ENCODE data around the gene KAT2A. TPM values are rescaled to one million over a fixed set of nuclear protein-coding genes. Genes with fewer than 3 reads are reported as not detected.

KAT2A gene
- 10 to 100 TPM; 39.9 to 46.8 TPM for total RNA-seq
- 10 to 100 TPM; 57.2 to 77.6 (median 73.7) TPM for polyA plus RNA-seq (ENCODE audit: insufficient read length in 6 of 6)
- long read RNA-seq, donor 1, transcript KAT2A-202 (18 exons, 2,990 nt), result major isoform, 5 of 16 reads
- long read RNA-seq, donor 1, partial matches to known transcripts, result 6 of 16 reads
- long read RNA-seq, donor 1, other reads (novel, unspliced or antisense), result 0 of 16 reads
- long read RNA-seq, donor 2, transcript KAT2A-201 (18 exons, 3,109 nt), result major isoform, 5 of 17 reads
- long read RNA-seq, donor 2, partial matches to known transcripts, result 5 of 17 reads
- long read RNA-seq, donor 2, other reads (novel, unspliced or antisense), result 0 of 17 reads
- long read RNA-seq, donor 3, transcript KAT2A-202 (18 exons, 2,990 nt), result major isoform, 7 of 11 reads
- long read RNA-seq, donor 3, partial matches to known transcripts, result 0 of 11 reads
- long read RNA-seq, donor 3, other reads (novel, unspliced or antisense), result 0 of 11 reads
- long read RNA-seq, donor 4, partial matches to known transcripts, result 7 of 8 reads
- long read RNA-seq, donor 4, other reads (novel, unspliced or antisense), result 1 of 8 reads
- long read RNA-seq, donor 5, partial matches to known transcripts, result 7 of 13 reads
- long read RNA-seq, donor 5, other reads (novel, unspliced or antisense), result 0 of 13 reads
- long read RNA-seq, donor 6, partial matches to known transcripts, result 7 of 13 reads
- long read RNA-seq, donor 6, other reads (novel, unspliced or antisense), result 0 of 13 reads
- long read RNA-seq, donor 7, transcript KAT2A-202 (18 exons, 2,990 nt), result major isoform, 10 of 13 reads
- long read RNA-seq, donor 7, partial matches to known transcripts, result 0 of 13 reads
- long read RNA-seq, donor 7, other reads (novel, unspliced or antisense), result 0 of 13 reads
- long read RNA-seq, donor 8, transcript KAT2A-202 (18 exons, 2,990 nt), result major isoform, 5 of 20 reads
- long read RNA-seq, donor 8, partial matches to known transcripts, result 12 of 20 reads
- long read RNA-seq, donor 8, other reads (novel, unspliced or antisense), result 0 of 20 reads
- long read RNA-seq, donor 9, result 0 reads
- long read RNA-seq, donor 10, partial matches to known transcripts, result 2 of 3 reads
- long read RNA-seq, donor 10, other reads (novel, unspliced or antisense), result 1 of 3 reads
- long read RNA-seq, donor 11, result 0 reads
- long read RNA-seq, donor 12, transcript KAT2A-202 (18 exons, 2,990 nt), result major isoform, 10 of 11 reads
- long read RNA-seq, donor 12, partial matches to known transcripts, result 0 of 11 reads
- long read RNA-seq, donor 12, other reads (novel, unspliced or antisense), result 0 of 11 reads

DNA sequence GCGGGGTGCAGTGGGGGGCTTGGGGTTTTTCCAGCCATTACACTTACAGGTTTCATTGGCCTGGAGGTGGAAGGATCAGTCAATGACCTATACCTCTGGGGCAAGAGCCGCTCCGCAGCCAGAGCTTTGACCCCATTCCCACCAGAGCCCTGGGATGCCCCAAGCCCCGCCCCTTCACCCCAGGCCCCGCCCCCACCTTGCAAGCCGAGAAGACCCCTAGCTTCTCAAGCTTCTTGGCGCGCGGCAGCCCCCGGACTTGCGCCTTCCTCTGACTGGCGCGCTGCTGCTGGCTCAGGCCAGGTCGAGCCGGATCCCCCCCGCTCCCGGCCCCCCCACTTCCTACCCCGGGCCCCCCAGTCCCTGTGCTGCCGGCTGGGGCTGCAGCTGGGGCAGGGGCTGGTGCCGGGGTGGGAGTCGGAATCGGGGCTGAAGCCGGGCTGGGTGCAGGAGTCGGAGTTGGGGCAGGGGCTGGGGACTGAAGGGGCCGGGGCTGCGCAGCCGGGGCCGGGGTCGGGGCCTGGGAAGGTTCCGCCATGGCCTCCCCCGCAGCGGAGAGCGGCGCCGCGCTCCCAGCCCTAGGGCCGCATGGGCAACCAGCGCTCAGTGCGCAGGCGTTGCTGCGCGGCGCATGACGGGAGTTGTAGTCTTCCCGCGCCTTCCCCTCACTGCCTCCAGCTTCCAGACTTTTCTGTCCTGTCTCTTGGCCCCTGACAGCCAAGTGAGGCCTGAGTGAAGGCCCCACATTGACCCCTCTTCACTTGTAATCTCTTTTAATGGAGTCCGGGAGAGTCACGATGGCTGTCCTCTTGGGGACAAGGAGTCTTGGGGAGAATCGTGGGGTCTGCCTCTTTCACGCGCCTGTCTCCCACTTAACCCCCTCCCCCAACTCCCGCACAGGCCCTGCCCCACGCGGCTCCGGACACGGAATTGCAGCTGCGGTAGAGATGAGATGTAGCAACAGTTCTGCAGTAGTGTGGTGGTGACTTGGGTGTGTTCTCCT is at the start of gene KAT2A:
KAT2A (minus strand) TSS at position 598 of the 1,000 bp plus-strand sequence; CDS start at position 535, 63 bp downstream.
- Histone ChIP-seq H3K4me3 (peak within 1 kb of the TSS; percentile 70 to 75), H3K27ac (peak within 1 kb of the TSS; percentile 26 to 73), H3K9me3 (no peaks in the 10 kb centered on the region), H3K36me3 (peaks cover 0 to 51% of the 10 kb centered on the region in 2 donors), H3K4me1 (peaks cover 5 to 37% of the 10 kb centered on the region in 2 donors), H3K27me3 (no peaks in the 10 kb centered on the region)
- intact Hi-C loops (cut with DNase I), result no loop called here
- ATAC-seq (peak; percentile 90), DNase-seq (peak; percentile 66 to 94 (median 86))
- TF ChIP-seq, protein P1, sequence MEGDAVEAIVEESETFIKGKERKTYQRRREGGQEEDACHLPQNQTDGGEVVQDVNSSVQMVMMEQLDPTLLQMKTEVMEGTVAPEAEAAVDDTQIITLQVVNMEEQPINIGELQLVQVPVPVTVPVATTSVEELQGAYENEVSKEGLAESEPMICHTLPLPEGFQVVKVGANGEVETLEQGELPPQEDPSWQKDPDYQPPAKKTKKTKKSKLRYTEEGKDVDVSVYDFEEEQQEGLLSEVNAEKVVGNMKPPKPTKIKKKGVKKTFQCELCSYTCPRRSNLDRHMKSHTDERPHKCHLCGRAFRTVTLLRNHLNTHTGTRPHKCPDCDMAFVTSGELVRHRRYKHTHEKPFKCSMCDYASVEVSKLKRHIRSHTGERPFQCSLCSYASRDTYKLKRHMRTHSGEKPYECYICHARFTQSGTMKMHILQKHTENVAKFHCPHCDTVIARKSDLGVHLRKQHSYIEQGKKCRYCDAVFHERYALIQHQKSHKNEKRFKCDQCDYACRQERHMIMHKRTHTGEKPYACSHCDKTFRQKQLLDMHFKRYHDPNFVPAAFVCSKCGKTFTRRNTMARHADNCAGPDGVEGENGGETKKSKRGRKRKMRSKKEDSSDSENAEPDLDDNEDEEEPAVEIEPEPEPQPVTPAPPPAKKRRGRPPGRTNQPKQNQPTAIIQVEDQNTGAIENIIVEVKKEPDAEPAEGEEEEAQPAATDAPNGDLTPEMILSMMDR (IDR thresholded peaks at IDR 0.05), result no peak

DNA sequence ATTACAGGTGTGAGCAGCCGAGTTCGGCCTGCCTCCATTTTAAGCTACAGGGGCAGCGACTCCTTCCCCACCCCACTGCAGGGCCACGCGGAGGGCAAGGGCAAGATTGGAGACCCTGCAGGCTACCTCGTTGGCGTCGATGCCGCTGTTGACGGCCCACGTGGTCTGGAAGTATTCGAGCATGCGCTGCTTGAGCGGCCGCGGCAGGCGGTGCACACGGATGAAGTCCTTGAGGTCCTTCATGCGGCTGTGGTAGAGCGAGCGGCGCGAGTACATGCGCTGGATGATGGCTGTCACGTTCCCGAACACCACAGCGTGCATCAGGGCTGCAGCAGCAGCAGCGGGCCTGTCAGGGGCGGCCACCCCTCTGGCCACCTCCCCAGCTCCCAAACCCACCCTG is 48.2 kb upstream of the KAT2A start:
- intact Hi-C loops (cut with DNase I), result no loop called here

DNA sequence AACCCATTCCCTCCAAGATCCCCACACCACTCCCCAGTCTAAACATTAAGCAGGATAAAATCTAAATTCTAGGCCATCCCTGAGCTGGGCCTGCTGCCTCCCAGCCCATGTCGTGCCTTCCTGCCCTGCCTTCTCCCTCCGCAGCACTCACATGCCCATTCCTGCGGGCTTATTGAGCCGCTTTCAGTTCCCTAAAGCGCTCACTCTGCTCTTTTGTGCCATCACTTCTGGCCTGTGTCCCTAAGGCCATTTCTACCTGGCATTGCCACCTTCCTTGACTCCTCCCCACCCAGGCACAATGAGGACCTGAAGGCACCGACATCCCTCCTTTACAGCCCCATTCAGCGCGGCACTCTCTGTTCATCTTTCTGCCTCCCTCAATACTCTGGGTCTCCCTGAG is 46.6 kb upstream of the KAT2A start:
- intact Hi-C loops (cut with DNase I), result no loop called here
- no peaks in the 10 kb centered on the region for H3K36me3 ChIP-seq
- DNase-seq (no peak), ATAC-seq (peak; percentile 40)
- H3K27ac ChIP-seq, result no peak overlapping the region
- H3K27me3 ChIP-seq, result no peaks in the 10 kb centered on the region
- no peak overlapping the region for H3K4me3 ChIP-seq
- no peaks in the 10 kb centered on the region for H3K9me3 ChIP-seq
- TF ChIP-seq, protein P1 (IDR thresholded peaks at IDR 0.05), result no peak
- H3K4me1 ChIP-seq, result peaks cover 0 to 3% of the 10 kb centered on the region in 2 donors

More for the DNA sequence above, 48.2 kb upstream of the KAT2A start:
- no peak for ATAC-seq
- TF ChIP-seq, protein P1 (IDR thresholded peaks at IDR 0.05), result no peak
- Histone ChIP-seq H3K36me3 (no peaks in the 10 kb centered on the region), H3K4me3 (no peak overlapping the region), H3K27me3 (no peaks in the 10 kb centered on the region), H3K27ac (no peak overlapping the region), H3K4me1 (peaks cover 0 to 3% of the 10 kb centered on the region in 2 donors), H3K9me3 (no peaks in the 10 kb centered on the region)
- no peak for DNase-seq

DNA sequence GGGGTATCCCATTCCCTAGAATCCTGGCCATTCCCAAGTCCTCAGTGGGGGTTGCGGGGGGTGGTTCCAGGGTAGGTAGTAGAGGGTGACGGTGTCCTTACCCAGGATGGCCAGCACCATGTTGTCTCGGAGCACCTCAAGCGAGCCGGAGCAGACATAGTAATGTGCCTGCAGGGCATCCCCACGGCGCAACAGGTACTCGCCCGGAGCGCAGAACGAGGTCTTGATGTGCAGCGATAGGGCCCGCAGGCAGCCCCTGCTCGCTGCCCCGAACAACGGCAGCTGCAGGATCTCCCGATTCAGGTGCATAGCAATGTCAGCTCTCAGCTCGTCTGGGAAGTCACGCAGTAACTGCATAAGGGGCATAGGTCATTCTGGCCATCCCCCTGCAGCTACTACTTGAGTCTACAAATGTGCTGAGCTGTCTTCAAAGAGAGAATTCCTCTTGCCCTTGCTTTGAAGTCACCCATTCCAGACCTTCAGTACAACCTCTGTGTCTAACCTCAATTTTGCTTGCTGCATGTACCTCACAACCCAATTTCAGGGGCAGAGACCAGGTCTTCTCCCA is 45.1 kb upstream of the KAT2A start:
- H3K27me3 ChIP-seq, result no peaks in the 10 kb centered on the region
- DNase-seq (no peak), ATAC-seq (no peak)
- intact Hi-C loops (cut with DNase I), result no loop called here
- no peaks in the 10 kb centered on the region for H3K36me3 ChIP-seq
- peaks cover 0 to 18% of the 10 kb centered on the region in 2 donors for H3K4me1 ChIP-seq
- no peaks in the 10 kb centered on the region for H3K9me3 ChIP-seq
- no peak overlapping the region for H3K4me3 ChIP-seq
- TF ChIP-seq, protein P1 (IDR thresholded peaks at IDR 0.05), result no peak
- H3K27ac ChIP-seq, result no peak overlapping the region

All from left lung (tissue), 14 donors.